ENCODE measurements around the gene POLR2J. TPM values are rescaled to one million over a fixed set of nuclear protein-coding genes. Genes with fewer than 3 reads are reported as not detected.

POLR2J gene
- total RNA-seq, 1 donor from 2014 or later: 20.1 TPM

DNA sequence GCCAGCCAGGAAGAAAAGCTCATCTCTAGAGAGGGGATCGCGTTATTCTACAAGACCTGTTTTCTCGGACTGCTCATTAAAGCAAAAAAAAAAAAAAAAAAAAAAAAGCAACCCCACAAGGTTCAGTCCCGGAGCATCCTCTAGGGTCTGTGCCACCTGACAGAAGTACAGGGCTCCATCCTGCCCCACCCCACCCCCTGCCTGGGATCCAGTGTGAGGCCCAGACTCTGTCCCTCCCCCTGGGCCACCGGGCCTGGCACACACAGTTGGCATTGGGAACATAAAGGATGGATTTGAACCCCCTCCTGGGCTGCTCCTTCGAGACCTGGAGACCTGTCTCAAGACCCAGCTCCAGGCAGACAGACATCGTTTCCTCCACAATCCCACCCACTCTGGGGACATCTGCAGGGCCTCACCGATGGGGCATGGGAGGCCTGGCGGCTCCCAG is 44.7 kb downstream of the POLR2J start:
- Histone ChIP-seq H3K9me3 (no peaks in the 10 kb centered on the region), H3K36me3 (no peaks in the 10 kb centered on the region), H3K27me3 (no peaks in the 10 kb centered on the region), H3K4me3 (peak overlapping the region; percentile 86 to 88), H3K4me1 (peaks cover 47% of the 10 kb centered on the region), H3K27ac (peak overlapping the region; percentile 57)
- no peak for TF ChIP-seq POLR2AphosphoS5 (IDR thresholded peaks at IDR 0.05; ENCODE audit: insufficient read depth in 1 of 2, low read depth in 1 of 2)
- TF ChIP-seq, protein P1, sequence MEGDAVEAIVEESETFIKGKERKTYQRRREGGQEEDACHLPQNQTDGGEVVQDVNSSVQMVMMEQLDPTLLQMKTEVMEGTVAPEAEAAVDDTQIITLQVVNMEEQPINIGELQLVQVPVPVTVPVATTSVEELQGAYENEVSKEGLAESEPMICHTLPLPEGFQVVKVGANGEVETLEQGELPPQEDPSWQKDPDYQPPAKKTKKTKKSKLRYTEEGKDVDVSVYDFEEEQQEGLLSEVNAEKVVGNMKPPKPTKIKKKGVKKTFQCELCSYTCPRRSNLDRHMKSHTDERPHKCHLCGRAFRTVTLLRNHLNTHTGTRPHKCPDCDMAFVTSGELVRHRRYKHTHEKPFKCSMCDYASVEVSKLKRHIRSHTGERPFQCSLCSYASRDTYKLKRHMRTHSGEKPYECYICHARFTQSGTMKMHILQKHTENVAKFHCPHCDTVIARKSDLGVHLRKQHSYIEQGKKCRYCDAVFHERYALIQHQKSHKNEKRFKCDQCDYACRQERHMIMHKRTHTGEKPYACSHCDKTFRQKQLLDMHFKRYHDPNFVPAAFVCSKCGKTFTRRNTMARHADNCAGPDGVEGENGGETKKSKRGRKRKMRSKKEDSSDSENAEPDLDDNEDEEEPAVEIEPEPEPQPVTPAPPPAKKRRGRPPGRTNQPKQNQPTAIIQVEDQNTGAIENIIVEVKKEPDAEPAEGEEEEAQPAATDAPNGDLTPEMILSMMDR (IDR thresholded peaks at IDR 0.05): no peak
- TF ChIP-seq POLR2A (IDR thresholded peaks at IDR 0.05): no peak
- intact Hi-C loops (cut with DNase I): no loop called here
- no peak for DNase-seq (ENCODE audit: extremely low spot score in 2 of 2)

DNA sequence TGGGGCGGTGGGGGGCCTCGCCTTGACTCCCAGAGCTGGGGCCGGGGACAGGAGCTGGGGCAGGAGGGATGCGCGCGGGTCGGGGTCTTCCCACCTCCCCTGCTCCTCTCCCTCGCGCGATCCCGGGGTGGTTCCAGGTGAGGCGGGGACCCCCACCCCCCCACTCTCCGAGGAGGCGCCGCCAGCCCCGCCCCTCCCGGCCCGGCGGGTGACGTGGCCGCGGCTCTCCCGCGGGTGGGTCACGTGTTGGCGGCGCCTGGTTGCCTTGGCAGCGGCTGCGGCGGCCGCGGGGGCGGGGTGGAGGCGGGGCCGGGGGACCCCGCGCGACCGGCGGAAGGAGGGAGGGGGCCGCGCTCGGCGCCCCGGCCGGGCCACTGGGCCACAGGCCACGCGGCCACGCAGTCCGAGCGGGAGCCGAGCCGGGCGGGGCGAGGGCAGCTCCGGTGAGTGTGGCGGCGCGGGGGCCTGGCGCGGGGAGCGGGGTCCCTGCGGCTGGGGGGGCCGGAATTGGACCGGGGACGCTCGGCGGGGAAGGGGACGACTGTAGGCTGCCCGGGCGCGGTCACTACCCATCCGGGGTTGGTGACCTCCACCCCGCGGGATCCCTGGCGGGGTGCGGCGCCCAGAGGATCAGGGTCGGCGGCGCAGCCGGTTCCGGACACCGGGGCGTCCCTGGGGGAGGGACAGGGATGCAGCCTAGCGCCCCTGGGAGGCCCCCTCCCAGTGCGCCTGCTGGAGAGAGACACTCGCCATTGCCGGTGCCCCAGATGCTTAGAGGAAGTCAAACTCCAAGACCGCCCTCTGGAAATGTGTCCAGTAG is 45.3 kb downstream of the POLR2J start, which contains the start of gene ORAI2:
Gene ORAI2, plus strand, starts transcription at position 357 of the 820 bp plus-strand sequence. CDS start 5,382 bp downstream, outside the sequence.
- no peaks in the 10 kb centered on the region for H3K9me3 ChIP-seq
- intact Hi-C loops (cut with DNase I): no loop called here
- H3K27me3 ChIP-seq: no peaks in the 10 kb centered on the region
- H3K27ac ChIP-seq: peak within 1 kb of the TSS; percentile 84
- DNase-seq (ENCODE audit: extremely low spot score in 2 of 2): no peak
- H3K36me3 ChIP-seq: no peaks in the 10 kb centered on the region
- H3K4me3 ChIP-seq: peak within 1 kb of the TSS; percentile 86 to 88
- TF ChIP-seq POLR2AphosphoS5 (IDR thresholded peaks at IDR 0.05; ENCODE audit: insufficient read depth in 1 of 2, low read depth in 1 of 2): no peak
- TF ChIP-seq, protein P1 (IDR thresholded peaks at IDR 0.05): no peak
- peaks cover 47% of the 10 kb centered on the region for H3K4me1 ChIP-seq

DNA sequence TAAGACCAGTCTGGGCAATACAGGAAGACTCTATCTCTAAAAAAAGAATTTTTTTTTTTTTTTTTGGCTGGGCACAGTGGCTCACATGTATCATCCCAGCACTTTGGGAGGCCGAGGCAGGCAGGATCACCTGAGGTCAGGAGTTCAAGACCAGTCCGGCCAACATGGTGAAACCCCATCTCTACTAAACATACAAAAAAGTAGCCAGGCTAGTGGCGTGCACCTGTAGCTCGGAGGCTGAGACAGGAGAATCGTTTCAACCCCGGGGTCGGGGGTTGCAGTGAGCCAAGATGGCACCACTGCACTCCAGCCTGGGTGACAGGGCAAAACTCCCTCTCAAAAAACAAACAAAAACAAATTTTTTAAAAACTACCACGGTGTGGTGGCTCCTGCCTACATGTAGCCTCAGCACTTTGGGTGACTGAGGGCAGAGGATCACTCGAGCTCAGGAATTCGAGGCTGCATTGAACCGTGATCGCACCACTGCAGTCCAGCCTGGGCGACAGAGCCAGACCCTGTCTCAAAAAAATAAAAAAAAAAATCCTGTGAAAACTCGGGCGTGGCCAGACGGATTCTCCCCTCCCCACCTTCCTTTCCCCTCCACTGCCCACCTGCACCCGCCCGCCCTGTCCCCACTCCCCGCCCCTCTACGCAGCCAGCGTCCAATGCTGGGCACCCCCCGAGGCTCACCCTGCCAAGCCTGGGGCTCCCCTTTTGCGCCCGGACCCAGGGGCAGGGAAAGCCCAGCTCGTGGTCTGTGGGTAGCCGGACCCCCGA is 46.1 kb downstream of the POLR2J start:
- intact Hi-C loops (cut with DNase I): no loop called here
- no peaks in the 10 kb centered on the region for H3K27me3 ChIP-seq

DNA sequence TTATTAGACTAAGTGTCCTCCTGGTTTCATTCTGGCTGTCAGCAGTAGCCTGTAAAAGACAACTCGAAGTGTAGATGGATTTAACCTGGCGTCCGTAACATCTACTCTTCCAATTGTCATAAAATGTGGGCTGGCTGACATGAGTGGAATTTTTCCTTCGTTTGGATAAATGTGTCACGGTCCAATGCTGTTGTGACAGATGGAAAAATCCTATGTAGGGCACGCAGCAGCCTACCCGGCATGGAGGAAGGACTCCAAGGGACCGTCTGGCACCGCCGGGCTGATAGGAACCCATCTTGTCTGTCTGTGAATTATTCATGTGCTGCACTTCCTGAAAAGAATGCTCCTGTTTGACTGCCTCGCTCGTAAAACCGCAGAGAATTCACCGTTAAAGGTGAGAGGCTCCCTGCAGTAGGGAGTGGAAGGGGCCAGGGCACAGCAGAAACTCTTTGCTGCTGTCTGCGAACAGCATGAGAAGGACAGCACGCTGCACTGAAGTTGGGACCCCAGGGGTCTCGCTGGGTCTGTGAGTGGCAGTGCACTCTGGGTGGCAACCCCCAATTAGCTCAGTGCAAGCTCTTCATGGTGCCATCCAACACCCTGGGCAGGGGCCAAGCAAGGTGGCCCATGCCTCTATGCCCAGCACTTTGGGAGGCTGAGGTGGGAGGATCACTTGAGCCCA is 47.0 kb downstream of the POLR2J start:
- Histone ChIP-seq H3K27ac (peak overlapping the region; percentile 84), H3K4me3 (no peak overlapping the region), H3K4me1 (peaks cover 47% of the 10 kb centered on the region), H3K27me3 (no peaks in the 10 kb centered on the region), H3K9me3 (no peaks in the 10 kb centered on the region), H3K36me3 (peaks cover 0 to 3% of the 10 kb centered on the region in 2 donors)
- TF ChIP-seq POLR2A (IDR thresholded peaks at IDR 0.05): no peak
- TF ChIP-seq, protein P1 (IDR thresholded peaks at IDR 0.05): no peak
- TF ChIP-seq POLR2AphosphoS5 (IDR thresholded peaks at IDR 0.05; ENCODE audit: insufficient read depth in 1 of 2, low read depth in 1 of 2): peak; percentile 11 to 34
- no peak for DNase-seq (ENCODE audit: extremely low spot score in 2 of 2)
- intact Hi-C loops (cut with DNase I): no loop called here

More for the DNA sequence above, 46.1 kb downstream of the POLR2J start:
- TF ChIP-seq, protein P1 (IDR thresholded peaks at IDR 0.05): no peak
- TF ChIP-seq POLR2A (IDR thresholded peaks at IDR 0.05): no peak
- TF ChIP-seq POLR2AphosphoS5 (IDR thresholded peaks at IDR 0.05; ENCODE audit: insufficient read depth in 1 of 2, low read depth in 1 of 2): no peak
- H3K27ac ChIP-seq: peak overlapping the region; percentile 84
- no peaks in the 10 kb centered on the region for H3K36me3 ChIP-seq
- peaks cover 47% of the 10 kb centered on the region for H3K4me1 ChIP-seq
- no peak for DNase-seq (ENCODE audit: extremely low spot score in 2 of 2)
- H3K4me3 ChIP-seq: peak overlapping the region; percentile 86 to 88
- H3K9me3 ChIP-seq: no peaks in the 10 kb centered on the region

All from vagina (tissue), 2 donors.